Stomach (tissue), 9 donors: Measurements from ENCODE around the gene NDUFV1. TPM values are rescaled to one million over a fixed set of nuclear protein-coding genes. Genes with fewer than 3 reads are reported as not detected.
"Not testable (repeated sequence)": the region's sequence is repeated elsewhere in the genome, so short reads cannot be mapped to it uniquely, and the experiment has no call there.

Experiments used
- DNase-seq, 2 donors: peaks; one replicate each; pipeline versions ENCODE4 v3.0.0 to v3.0.0-alpha.2; 2013 to 2019
- H3K27ac ChIP-seq, 5 donors: fragments of 200-600 bp in 4 of 5; sonication (generic) in 4 of 5; one replicate each; pipeline ENCODE4 v1.5.1; 2013 to 2019; ENCODE audit warnings: mild to moderate bottlenecking in 1 of 5, moderate library complexity in 1 of 5
- H3K27me3 ChIP-seq, 3 donors: fragments of 200-600 bp; sonication (generic); one replicate each; pipeline ENCODE4 v1.5.1; 2017 to 2019; ENCODE audit warnings: mixed run types in 1 of 3
- H3K36me3 ChIP-seq, 4 donors: fragments of 200-600 bp; sonication (generic); 1 replicate in 3 of 4; 2 replicates in 1 of 4; pipeline ENCODE4 v1.5.1; 2016 to 2019
- H3K4me1 ChIP-seq, 4 donors: fragments of 200-600 bp; sonication (generic); one replicate each; pipeline ENCODE4 v1.5.1; 2016 to 2019
- H3K4me3 ChIP-seq, 4 donors: fragments of 200-600 bp; sonication (generic) in 3 of 4; one replicate each; pipeline ENCODE4 v1.5.1; 2016 to 2019; ENCODE audit warnings: mild to moderate bottlenecking in 1 of 4
- H3K9me3 ChIP-seq, 4 donors: fragments of 200-600 bp; sonication (generic); one replicate each; pipeline ENCODE4 v1.5.1; 2016 to 2019
- EP300 ChIP-seq: sonication (generic); formaldehyde crosslinking; IDR thresholded peaks from one replicate; pipeline ENCODE4 v1.6.1; 2017; ENCODE audit warnings: antibody characterized with exemption
- POLR2A ChIP-seq, 4 donors: fragments of 450-650 bp; IDR thresholded peaks; one replicate each; pipeline ENCODE4 v1.6.1; 2016; ENCODE audit warnings: antibody characterized with exemption in 4 of 4, control low read depth in 2 of 4, mild to moderate bottlenecking in 1 of 4, moderate library complexity in 1 of 4
- POLR2AphosphoS5 ChIP-seq, 3 donors: sonication (generic); formaldehyde crosslinking; IDR thresholded peaks; one replicate each; pipeline ENCODE4 v1.6.1; 2016; ENCODE audit warnings: antibody characterized with exemption in 3 of 3
- WGBS, 5 donors: extraction: QIAGEN DNeasy Blood & Tissue Kit in 3 of 5; methylation state at CpG; one replicate each; pipeline versions ENCODE4 v1.1.5 to v1.1.7; 2013 to 2018; 5-methylcytosine and 5-hydroxymethylcytosine counted together
- intact Hi-C: fragments of 100-400 bp; cut with DNase I; formaldehyde crosslinking; loops from one replicate; pipeline ENCODE4 v1.15.1; 2023; ENCODE audit warnings: low total_unique reads
- polyA plus RNA-seq, 3 donors: library from polyadenylated mRNA; stranded (reverse); fragments of 200-250 nt; gene quantifications; one replicate each; pipeline ENCODE4 v1.2.3, GENCODE V29; 2013
- total RNA-seq, 5 donors: library from RNA; depleted of rRNA; stranded (reverse); fragments of >200 nt; gene quantifications; one replicate each; pipeline versions ENCODE4 v1.1.0 to v1.2.3, GENCODE V29; 2014 to 2016
- TF ChIP-seq, protein P1 (sequence below), 7 experiments: fragments of 450-650 bp in 4 of 7; fragments of 200-600 bp in 3 of 7; sonication (generic) in 3 of 7; IDR thresholded peaks; one replicate each; pipeline ENCODE4 v1.5.1; 2016 to 2019; ENCODE audit warnings: antibody characterized with exemption in 7 of 7, control low read depth in 2 of 7, mild to moderate bottlenecking in 1 of 7
- donor health status: healthy with polysubstance abuse.
- donor health status: Bipolar disorder and iron deficiency.
- donor health status: healthy.

The NDUFV1 gene
- total and polyA plus RNA-seq, 8 donors: 148 to 806 (median 200) TPM

DNA sequence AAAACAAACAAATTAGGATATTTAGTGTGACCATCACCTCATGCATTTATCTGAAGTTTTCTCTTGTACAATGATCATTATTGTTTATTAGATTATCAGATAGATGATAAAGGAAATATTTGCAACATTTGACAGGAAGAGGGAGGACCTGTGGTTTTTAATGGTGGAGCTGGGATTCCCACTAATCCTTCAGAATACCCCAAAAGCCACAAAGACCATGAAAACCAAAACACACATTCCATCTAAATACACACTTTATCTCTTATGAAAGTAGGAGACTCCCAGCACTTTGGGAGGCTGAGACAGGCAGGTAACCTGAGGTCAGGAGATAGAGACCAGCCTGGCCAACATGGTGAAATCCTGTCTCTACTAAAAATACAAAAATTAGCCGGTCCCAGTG lies 7.6 kb upstream of the NDUFV1 start:
- intact Hi-C loops: no loop called here
- 56 to 93% (median 89%) methylated on average over 1 of the region's 1 CpG for WGBS, 5 donors
- Histone ChIP-seq H3K27ac (no peak overlapping the region), H3K4me3 (no peak overlapping the region), H3K4me1 (no peaks in the 10 kb centered on the region), H3K27me3 (no peaks in the 10 kb centered on the region), H3K9me3 (no peaks in the 10 kb centered on the region), H3K36me3 (no peaks in the 10 kb centered on the region)
- TF ChIP-seq, protein P1, sequence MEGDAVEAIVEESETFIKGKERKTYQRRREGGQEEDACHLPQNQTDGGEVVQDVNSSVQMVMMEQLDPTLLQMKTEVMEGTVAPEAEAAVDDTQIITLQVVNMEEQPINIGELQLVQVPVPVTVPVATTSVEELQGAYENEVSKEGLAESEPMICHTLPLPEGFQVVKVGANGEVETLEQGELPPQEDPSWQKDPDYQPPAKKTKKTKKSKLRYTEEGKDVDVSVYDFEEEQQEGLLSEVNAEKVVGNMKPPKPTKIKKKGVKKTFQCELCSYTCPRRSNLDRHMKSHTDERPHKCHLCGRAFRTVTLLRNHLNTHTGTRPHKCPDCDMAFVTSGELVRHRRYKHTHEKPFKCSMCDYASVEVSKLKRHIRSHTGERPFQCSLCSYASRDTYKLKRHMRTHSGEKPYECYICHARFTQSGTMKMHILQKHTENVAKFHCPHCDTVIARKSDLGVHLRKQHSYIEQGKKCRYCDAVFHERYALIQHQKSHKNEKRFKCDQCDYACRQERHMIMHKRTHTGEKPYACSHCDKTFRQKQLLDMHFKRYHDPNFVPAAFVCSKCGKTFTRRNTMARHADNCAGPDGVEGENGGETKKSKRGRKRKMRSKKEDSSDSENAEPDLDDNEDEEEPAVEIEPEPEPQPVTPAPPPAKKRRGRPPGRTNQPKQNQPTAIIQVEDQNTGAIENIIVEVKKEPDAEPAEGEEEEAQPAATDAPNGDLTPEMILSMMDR (IDR thresholded peaks at IDR 0.05): no peak
- no peak for TF ChIP-seq POLR2AphosphoS5 (IDR thresholded peaks at IDR 0.05)
- TF ChIP-seq EP300: no peak
- no peak for TF ChIP-seq POLR2A (IDR thresholded peaks at IDR 0.05)
- no peak for DNase-seq

GRCh38 chr11:67600324-67601029 lies 6.3 kb upstream of the NDUFV1 start:
- WGBS, 5 donors: 59 to 72% (median 61%) methylated on average over 7 of the region's 7 CpGs
- H3K27me3 ChIP-seq: no peaks in the 10 kb centered on the region
- H3K4me3 ChIP-seq: no peak overlapping the region
- intact Hi-C loops: no loop called here
- H3K27ac ChIP-seq: no peak overlapping the region
- no peak for DNase-seq
- TF ChIP-seq, protein P1 (IDR thresholded peaks at IDR 0.05): no peak
- no peaks in the 10 kb centered on the region for H3K36me3 ChIP-seq
- H3K9me3 ChIP-seq: no peaks in the 10 kb centered on the region
- H3K4me1 ChIP-seq: peaks cover 0 to 8% (median 0%) of the 10 kb centered on the region in 4 donors

DNA sequence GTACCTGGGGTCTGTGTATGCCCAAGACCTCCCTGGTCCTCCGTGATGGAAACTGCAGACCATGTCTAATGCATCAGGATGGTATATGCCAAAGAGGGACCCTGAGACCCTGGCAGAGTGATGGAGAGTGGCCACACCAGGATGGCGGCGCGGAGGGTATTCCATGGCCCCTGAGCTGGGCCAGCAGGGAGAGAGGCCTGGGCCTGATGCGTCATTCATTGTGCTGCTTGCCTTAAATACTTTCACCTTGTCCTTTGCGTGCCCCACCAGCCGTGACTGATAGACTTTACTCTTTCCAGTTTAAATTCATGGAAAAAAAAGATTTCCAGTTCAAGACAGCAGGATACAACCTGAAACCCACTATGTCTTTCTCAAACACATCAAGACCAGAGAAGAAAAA lies 5.6 kb upstream of the NDUFV1 start:
- no peak overlapping the region for H3K27ac ChIP-seq
- no peak for TF ChIP-seq POLR2A (IDR thresholded peaks at IDR 0.05)
- no peak for TF ChIP-seq EP300
- no peak for TF ChIP-seq POLR2AphosphoS5 (IDR thresholded peaks at IDR 0.05)
- TF ChIP-seq, protein P1 (IDR thresholded peaks at IDR 0.05): no peak
- intact Hi-C loops: no loop called here
- no peaks in the 10 kb centered on the region for H3K9me3 ChIP-seq
- peaks cover 2 to 14% (median 4%) of the 10 kb centered on the region in 4 donors for H3K4me1 ChIP-seq
- no peaks in the 10 kb centered on the region for H3K36me3 ChIP-seq
- H3K4me3 ChIP-seq: no peak overlapping the region
- 88 to 96% (median 95%) methylated on average over 7 of the region's 7 CpGs for WGBS, 5 donors
- no peaks in the 10 kb centered on the region for H3K27me3 ChIP-seq
- no peak for DNase-seq

- intact Hi-C loops, DNase-seq, H3K36me3 ChIP-seq, H3K27me3 ChIP-seq, H3K27ac ChIP-seq, H3K9me3 ChIP-seq, H3K4me3 ChIP-seq: not testable (repeated sequence)
- 64 to 75% (median 73%) methylated on average over 2 to 3 of the region's 4 CpGs for WGBS, 5 donors
- H3K4me1 ChIP-seq: peaks cover 16 to 40% (median 27%) of the 10 kb centered on the region in 4 donors
These were observed 2.6 kb upstream of the NDUFV1 start for GRCh38 chr11:67604119-67604518.

- intact Hi-C loops: no loop called here
- TF ChIP-seq POLR2A (IDR thresholded peaks at IDR 0.05): no peak
- TF ChIP-seq EP300: no peak
- TF ChIP-seq, protein P1 (IDR thresholded peaks at IDR 0.05): no peak
- no peak for TF ChIP-seq POLR2AphosphoS5 (IDR thresholded peaks at IDR 0.05)
- WGBS, 5 donors: 77 to 93% (median 90%) methylated on average over 2 of the region's 2 CpGs
- no peak for DNase-seq
- Histone ChIP-seq H3K27ac (no peak overlapping the region), H3K36me3 (peaks cover 11 to 16% (median 15%) of the 10 kb centered on the region in 4 donors), H3K9me3 (no peaks in the 10 kb centered on the region), H3K4me1 (peaks cover 16 to 41% (median 27%) of the 10 kb centered on the region in 4 donors), H3K4me3 (no peak overlapping the region), H3K27me3 (no peaks in the 10 kb centered on the region)
These were observed 1.9 kb upstream of the NDUFV1 start for GRCh38 chr11:67604815-67605214.
